ENCODE data around the gene ACSM5. TPM values are rescaled to one million over a fixed set of nuclear protein-coding genes. Genes with fewer than 3 reads are reported as not detected.
A peak's percentile ranks its signal among the peaks of the same experiment; 100 is the strongest.

Gene ACSM5
- total RNA-seq, 2 experiments from 2014 or later: not detected

GRCh38 chr16:20383106-20384029, 26.0 kb upstream of the ACSM5 start:
- no peak overlapping the region for H3K4me3 Mint-ChIP-seq
- Histone ChIP-seq H3K27ac (ENCODE audit: low read depth in 1 of 2, low read length in 2 of 2) (no peak overlapping the region), H3K9me3 (ENCODE audit: control insufficient read depth in 1 of 2, insufficient read depth in 1 of 2, low read length in 2 of 2) (no peaks in the 10 kb centered on the region), H3K4me1 (ENCODE audit: insufficient read depth, low read length) (peaks cover 6% of the 10 kb centered on the region), H3K27me3 (ENCODE audit: control insufficient read depth in 1 of 2, insufficient read depth in 2 of 2, low read length in 2 of 2) (peaks cover 7 to 8% of the 10 kb centered on the region in 2 experiments), H3K36me3 (ENCODE audit: insufficient read depth, low read length) (no peaks in the 10 kb centered on the region), H3K4me3 (ENCODE audit: low read length) (no peak overlapping the region)
- H3K36me3 Mint-ChIP-seq (ENCODE audit: low read depth): no peaks in the 10 kb centered on the region
- intact Hi-C loops (cut with DNase I, micrococcal nuclease): loop anchor here (1.0 to 10.0 kb wide), 2 partner anchors 476 to 1299 kb away; no protein-coding TSS in a partner anchor
- TF ChIP-seq CTCF (IDR thresholded peaks at IDR 0.05): peak; percentile 66
- ChIA-PET POLR2A (no interaction called here), CTCF (interaction anchor here (0.6 to 0.7 kb wide), 2 partner anchors 476 to 1396 kb away, joined by 3 to 4 read pairs; no protein-coding TSS in a partner anchor)
- no peaks in the 10 kb centered on the region for H3K4me1 Mint-ChIP-seq (ENCODE audit: low read depth)
- peak; percentile 66 for ATAC-seq (ENCODE audit: poor library complexity)
- no peak overlapping the region for H3K27ac Mint-ChIP-seq
- peaks cover 38% of the 10 kb centered on the region for H3K27me3 Mint-ChIP-seq
- no peaks in the 10 kb centered on the region for H3K9me3 Mint-ChIP-seq
- DNase-seq: peak in 13 of 14 experiments; percentile 3 to 63 (median 17)

- DNase-seq (peak; percentile 13 to 71 (median 36)), ATAC-seq (ENCODE audit: poor library complexity) (no peak)
- Mint-ChIP-seq H3K27ac (no peak overlapping the region), H3K4me1 (ENCODE audit: low read depth) (no peaks in the 10 kb centered on the region), H3K9me3 (no peaks in the 10 kb centered on the region), H3K27me3 (peaks cover 23% of the 10 kb centered on the region), H3K4me3 (no peak overlapping the region), H3K36me3 (ENCODE audit: low read depth) (no peaks in the 10 kb centered on the region)
- ChIA-PET CTCF (interaction anchor here (0.6 to 2.9 kb wide), 4 partner anchors 9 to 1603 kb away, joined by 3 to 14 read pairs (median 7); no protein-coding TSS in a partner anchor), POLR2A (no interaction called here)
- Histone ChIP-seq H3K4me1 (ENCODE audit: insufficient read depth, low read length) (peaks cover 6% of the 10 kb centered on the region), H3K9me3 (ENCODE audit: control insufficient read depth in 1 of 2, insufficient read depth in 1 of 2, low read length in 2 of 2) (no peaks in the 10 kb centered on the region), H3K27me3 (ENCODE audit: control insufficient read depth in 1 of 2, insufficient read depth in 2 of 2, low read length in 2 of 2) (peaks cover 7 to 8% of the 10 kb centered on the region in 2 experiments), H3K27ac (ENCODE audit: low read depth in 1 of 2, low read length in 2 of 2) (no peak overlapping the region), H3K36me3 (ENCODE audit: insufficient read depth, low read length) (no peaks in the 10 kb centered on the region), H3K4me3 (ENCODE audit: low read length) (no peak overlapping the region)
- TF ChIP-seq CTCF (IDR thresholded peaks at IDR 0.05): peak; percentile 84
- intact Hi-C loops (cut with DNase I, micrococcal nuclease): loop anchor here in 1 of 2 experiments (10.0 kb wide), 1 partner anchor 1301 kb away; no protein-coding TSS in a partner anchor
Measured at GRCh38 chr16:20385844-20386832, 23.2 kb upstream of the ACSM5 start.

GRCh38 chr16:20387978-20388377, 21.4 kb upstream of the ACSM5 start:
- Histone ChIP-seq H3K4me1 (ENCODE audit: insufficient read depth, low read length) (peaks cover 4% of the 10 kb centered on the region), H3K4me3 (ENCODE audit: low read length) (no peak overlapping the region), H3K9me3 (ENCODE audit: control insufficient read depth in 1 of 2, insufficient read depth in 1 of 2, low read length in 2 of 2) (no peaks in the 10 kb centered on the region), H3K36me3 (ENCODE audit: insufficient read depth, low read length) (no peaks in the 10 kb centered on the region), H3K27ac (ENCODE audit: low read depth in 1 of 2, low read length in 2 of 2) (no peak overlapping the region), H3K27me3 (ENCODE audit: control insufficient read depth in 1 of 2, insufficient read depth in 2 of 2, low read length in 2 of 2) (peaks cover 7 to 8% of the 10 kb centered on the region in 2 experiments)
- no peak for TF ChIP-seq CTCF (IDR thresholded peaks at IDR 0.05)
- H3K4me3 Mint-ChIP-seq: no peak overlapping the region
- DNase-seq (no peak), ATAC-seq (ENCODE audit: poor library complexity) (no peak)
- CTCF ChIA-PET: no interaction called here
- peaks cover 23% of the 10 kb centered on the region for H3K27me3 Mint-ChIP-seq
- POLR2A ChIA-PET: no interaction called here
- H3K9me3 Mint-ChIP-seq: no peaks in the 10 kb centered on the region
- intact Hi-C loops (cut with DNase I, micrococcal nuclease): loop anchor here in 1 of 2 experiments (10.0 kb wide), 1 partner anchor 1303 kb away; no protein-coding TSS in a partner anchor
- H3K36me3 Mint-ChIP-seq (ENCODE audit: low read depth): no peaks in the 10 kb centered on the region
- H3K27ac Mint-ChIP-seq: no peak overlapping the region
- H3K4me1 Mint-ChIP-seq (ENCODE audit: low read depth): no peaks in the 10 kb centered on the region
